NK-92 (cell line): ENCODE results near the gene KBTBD12.
"Not testable (repeated sequence)": the region's sequence is repeated elsewhere in the genome, so short reads cannot be mapped to it uniquely, and the experiment has no call there.

Experiments
- DNase-seq: peaks from one replicate; lab custom pipeline; 2025; ENCODE audit not compliant: unreplicated experiment; lab: John Stamatoyannopoulos, UW

The KBTBD12 gene

GRCh38 chr3:127915115-127915936 is at the start of gene KBTBD12:
Gene KBTBD12, plus strand, starts transcription at chr3:127915232. Its CDS starts 7,830 bp downstream, at chr3:127923062.
- no peak for DNase-seq

GRCh38 chr3:127865941-127866340 is 49.1 kb upstream of the KBTBD12 start:
- DNase-seq, result no peak

- no peak for DNase-seq
Observed at GRCh38 chr3:127867412-127867811, 47.6 kb upstream of the KBTBD12 start.

GRCh38 chr3:127867986-127868385 is 47.0 kb upstream of the KBTBD12 start:
- no peak for DNase-seq

GRCh38 chr3:127870156-127870555 is 44.9 kb upstream of the KBTBD12 start:
- no peak for DNase-seq

- DNase-seq, result not testable (repeated sequence)
Observed at GRCh38 chr3:127874097-127874496, 40.9 kb upstream of the KBTBD12 start.

GRCh38 chr3:127881586-127881985 is 33.4 kb upstream of the KBTBD12 start:
- no peak for DNase-seq

GRCh38 chr3:127884041-127884440 is 31.0 kb upstream of the KBTBD12 start:
- DNase-seq, result no peak

GRCh38 chr3:127886231-127886955 is 28.6 kb upstream of the KBTBD12 start:
- no peak for DNase-seq

GRCh38 chr3:127886956-127887231 is 28.1 kb upstream of the KBTBD12 start:
- no peak for DNase-seq

GRCh38 chr3:127887321-127887720 is 27.7 kb upstream of the KBTBD12 start:
- DNase-seq, result no peak

GRCh38 chr3:127888156-127888555 is 26.9 kb upstream of the KBTBD12 start:
- no peak for DNase-seq

GRCh38 chr3:127888564-127889107 is 26.4 kb upstream of the KBTBD12 start:
- no peak for DNase-seq

- DNase-seq, result no peak
Observed at GRCh38 chr3:127889461-127889863, 25.6 kb upstream of the KBTBD12 start.

GRCh38 chr3:127889976-127890650 is 24.9 kb upstream of the KBTBD12 start:
- no peak for DNase-seq

GRCh38 chr3:127890651-127891290 is 24.3 kb upstream of the KBTBD12 start:
- not testable (repeated sequence) for DNase-seq

GRCh38 chr3:127894481-127894880 is 20.6 kb upstream of the KBTBD12 start:
- DNase-seq, result no peak

GRCh38 chr3:127899200-127899599 is 15.8 kb upstream of the KBTBD12 start:
- DNase-seq, result no peak

GRCh38 chr3:127899766-127900165 is 15.3 kb upstream of the KBTBD12 start:
- no peak for DNase-seq

GRCh38 chr3:127900536-127900935 is 14.5 kb upstream of the KBTBD12 start:
- DNase-seq, result no peak

- DNase-seq, result no peak
Observed at GRCh38 chr3:127902486-127902885, 12.5 kb upstream of the KBTBD12 start.
